Measurements from ENCODE around the gene VAV1. TPM values are rescaled to one million over a fixed set of nuclear protein-coding genes. Genes with fewer than 3 reads are reported as not detected.

The VAV1 gene
- total and polyA plus RNA-seq, 2 of the 13 experiments (the other 11 are each of a cell fraction or from before 2014, with no cell fraction given) = not detected

GRCh38 chr19:6894313-6894712 is 121.8 kb downstream of the VAV1 start:
- Histone ChIP-seq H3K9ac (ENCODE audit: insufficient read depth, low read depth, low read length) (no peak overlapping the region), H2AFZ (ENCODE audit: low read length) (no peak overlapping the region), H3K27me3 (ENCODE audit: control insufficient read depth in 1 of 2, insufficient read depth in 2 of 2, low read length in 2 of 2) (no peaks in the 10 kb centered on the region; a peak in 1 of 5 replicates), H3K36me3 (replicated peaks in 1 of 2; ENCODE audit: control insufficient read depth in 1 of 2, insufficient read depth in 2 of 2, low read length in 2 of 2) (no peaks in the 10 kb centered on the region), H3K9me3 (ENCODE audit: low read length) (no peaks in the 10 kb centered on the region), H4K20me1 (ENCODE audit: insufficient read depth, low read length) (no peaks in the 10 kb centered on the region), H3K4me3 (replicated peaks in 1 of 3; ENCODE audit: insufficient read depth in 1 of 3, low read depth in 2 of 3, low read length in 3 of 3) (no peak overlapping the region), H3K4me2 (ENCODE audit: low read depth, low read length) (no peak overlapping the region), H3K27ac (ENCODE audit: extremely low read length, insufficient read depth, low read length) (no peak overlapping the region), H3K4me1 (ENCODE audit: insufficient read depth, low read length) (no peaks in the 10 kb centered on the region), H3K79me2 (ENCODE audit: insufficient read depth, low read length) (no peaks in the 10 kb centered on the region)
- TF ChIP-seq NFIB (CRISPR knock-in tag; IDR thresholded peaks at IDR 0.05; ENCODE audit: borderline replicate concordance) = no peak
- TF ChIP-seq ZUFSP (CRISPR knock-in tag; IDR thresholded peaks at IDR 0.05; ENCODE audit: borderline replicate concordance) = no peak
- no peak for TF ChIP-seq RFX1 (IDR thresholded peaks at IDR 0.05)
- no peak for TF ChIP-seq ZBTB20 (CRISPR knock-in tag; IDR thresholded peaks at IDR 0.05; ENCODE audit: borderline replicate concordance, low read depth)
- CTCF ChIA-PET (ENCODE audit: low intra/inter-chr PET ratio, low total read pairs) = no interaction called here
- no peak for ATAC-seq
- no peak for FAIRE-seq
- WGBS (ENCODE audit: low lambda C conversion rate) = 0% methylated on average over 1 of the region's 1 CpG
- intact Hi-C loops (cut with micrococcal nuclease; ENCODE audit: unreplicated experiment) (no loop called here), in situ Hi-C loops (cut with HindIII; ENCODE audit: extremely low pct_ligation_motif_present, low pct_unique_long_range_greater_than_20kb) (no loop called here)
- DNase-seq (ENCODE audit: low spot score) = no peak
- POLR2A ChIA-PET = no interaction called here
- no TSS peak for BruUV-seq (replicated peaks)

- no peaks in the 10 kb centered on the region for H3K4me1 ChIP-seq (ENCODE audit: insufficient read depth, low read length)
- no peak for DNase-seq (ENCODE audit: low spot score)
- intact Hi-C loops (cut with micrococcal nuclease; ENCODE audit: unreplicated experiment) (no loop called here), in situ Hi-C loops (cut with HindIII; ENCODE audit: extremely low pct_ligation_motif_present, low pct_unique_long_range_greater_than_20kb) (no loop called here)
- no peaks in the 10 kb centered on the region for H4K20me1 ChIP-seq (ENCODE audit: insufficient read depth, low read length)
- H2AFZ ChIP-seq (ENCODE audit: low read length) = no peak overlapping the region
- no peak overlapping the region for H3K4me3 ChIP-seq (replicated peaks in 1 of 3; ENCODE audit: insufficient read depth in 1 of 3, low read depth in 2 of 3, low read length in 3 of 3)
- no TSS peak for BruUV-seq (replicated peaks)
- H3K9me3 ChIP-seq (ENCODE audit: low read length) = peaks cover 28% of the 10 kb centered on the region
- no peak overlapping the region for H3K9ac ChIP-seq (ENCODE audit: insufficient read depth, low read depth, low read length)
- H3K27me3 ChIP-seq (ENCODE audit: control insufficient read depth in 1 of 2, insufficient read depth in 2 of 2, low read length in 2 of 2) = no peaks in the 10 kb centered on the region
- H3K36me3 ChIP-seq (replicated peaks in 1 of 2; ENCODE audit: control insufficient read depth in 1 of 2, insufficient read depth in 2 of 2, low read length in 2 of 2) = no peaks in the 10 kb centered on the region
- ATAC-seq = no peak
- H3K4me2 ChIP-seq (ENCODE audit: low read depth, low read length) = no peak overlapping the region
- H3K27ac ChIP-seq (ENCODE audit: extremely low read length, insufficient read depth, low read length) = no peak overlapping the region
- no peaks in the 10 kb centered on the region for H3K79me2 ChIP-seq (ENCODE audit: insufficient read depth, low read length)
- FAIRE-seq = no peak
- ChIA-PET POLR2A (no interaction called here), CTCF (ENCODE audit: low intra/inter-chr PET ratio, low total read pairs) (no interaction called here)
- TF ChIP-seq ZNF484 (CRISPR knock-in tag; IDR thresholded peaks at IDR 0.05; ENCODE audit: borderline replicate concordance, low read depth) (no peak), ZNF362 (CRISPR knock-in tag; IDR thresholded peaks at IDR 0.05; ENCODE audit: borderline replicate concordance) (no peak), NPAS2 (CRISPR knock-in tag; IDR thresholded peaks at IDR 0.05; ENCODE audit: borderline replicate concordance) (no peak), ZNF598 (CRISPR knock-in tag; IDR thresholded peaks at IDR 0.05; ENCODE audit: borderline replicate concordance) (no peak), MTA3 (CRISPR knock-in tag; IDR thresholded peaks at IDR 0.05) (no peak), GABPA (IDR thresholded peaks at IDR 0.05; ENCODE audit: low read depth, low read length) (no peak), GABPA (CRISPR knock-in tag; IDR thresholded peaks at IDR 0.05; ENCODE audit: low read depth) (no peak), MAF1 (CRISPR knock-in tag; IDR thresholded peaks at IDR 0.05; ENCODE audit: borderline replicate concordance) (no peak), REPIN1 (CRISPR knock-in tag; IDR thresholded peaks at IDR 0.05; ENCODE audit: borderline replicate concordance, low read depth) (no peak), MIER2 (CRISPR knock-in tag; IDR thresholded peaks at IDR 0.05) (no peak), IKZF4 (CRISPR knock-in tag; IDR thresholded peaks at IDR 0.05; ENCODE audit: borderline replicate concordance, low read depth, not compliant biosample characterization) (no peak), ZNF770 (CRISPR knock-in tag; IDR thresholded peaks at IDR 0.05) (no peak)
Measured at GRCh38 chr19:6903446-6903845, 130.9 kb downstream of the VAV1 start.
